Activated naive CD8-positive, alpha-beta T cell (primary cell): ENCODE results near the gene CCDC73.

Source experiments
- H3K27ac Mint-ChIP-seq: one replicate; pipeline ENCODE4 v1.8.0; 2021; ENCODE audit warnings: mixed read lengths
- H3K27me3 Mint-ChIP-seq: one replicate; pipeline ENCODE4 v1.8.0; 2021; ENCODE audit warnings: mixed read lengths
- H3K36me3 Mint-ChIP-seq: one replicate; pipeline ENCODE4 v1.8.0; 2021; ENCODE audit warnings: mixed read lengths
- H3K4me1 Mint-ChIP-seq: one replicate; pipeline ENCODE4 v1.8.0; 2021; ENCODE audit warnings: low read depth, mixed read lengths
- H3K4me3 Mint-ChIP-seq: one replicate; pipeline ENCODE4 v1.8.0; 2021; ENCODE audit warnings: mild to moderate bottlenecking, mixed read lengths
- H3K9me3 Mint-ChIP-seq: one replicate; pipeline ENCODE4 v1.8.0; 2021; ENCODE audit warnings: low read depth, mixed read lengths

The CCDC73 gene

GRCh38 chr11:32705309-32706033, 89.0 kb downstream of the CCDC73 start:
- H3K27ac Mint-ChIP-seq = no peak overlapping the region
- H3K9me3 Mint-ChIP-seq = no peaks in the 10 kb centered on the region

GRCh38 chr11:32704775-32705174, 89.7 kb downstream of the CCDC73 start:
- no peaks in the 10 kb centered on the region for H3K9me3 Mint-ChIP-seq
- peaks cover 11% of the 10 kb centered on the region for H3K4me1 Mint-ChIP-seq
- H3K27me3 Mint-ChIP-seq = peaks cover 10% of the 10 kb centered on the region
- no peaks in the 10 kb centered on the region for H3K36me3 Mint-ChIP-seq
- H3K27ac Mint-ChIP-seq = no peak overlapping the region
- no peak overlapping the region for H3K4me3 Mint-ChIP-seq

More at GRCh38 chr11:32705309-32706033, 89.0 kb downstream of the CCDC73 start:
- peaks cover 10% of the 10 kb centered on the region for H3K27me3 Mint-ChIP-seq
- no peak overlapping the region for H3K4me3 Mint-ChIP-seq
- peaks cover 11% of the 10 kb centered on the region for H3K4me1 Mint-ChIP-seq
- H3K36me3 Mint-ChIP-seq = no peaks in the 10 kb centered on the region

DNA sequence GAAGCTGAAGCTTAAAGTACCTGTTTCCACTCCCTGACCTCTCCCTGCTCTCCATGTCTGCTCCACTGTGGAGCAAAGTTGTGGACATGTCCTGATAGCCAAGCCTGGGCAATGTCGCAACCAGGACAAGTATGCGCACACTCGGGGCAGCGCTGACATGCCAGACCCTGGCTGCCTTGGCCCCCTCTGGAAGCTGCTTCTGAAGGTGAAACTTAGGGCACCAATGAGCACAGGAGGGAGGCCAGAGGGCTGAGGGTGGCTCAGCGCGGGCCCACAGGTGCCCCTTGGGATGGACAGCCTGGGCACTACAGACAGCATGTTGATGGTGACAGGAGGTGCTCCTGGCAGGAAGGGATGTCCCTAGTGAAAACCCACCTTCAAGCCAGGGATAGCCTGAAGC, 90.2 kb downstream of the CCDC73 start:
- H3K36me3 Mint-ChIP-seq = no peaks in the 10 kb centered on the region
- H3K9me3 Mint-ChIP-seq = no peaks in the 10 kb centered on the region
- peaks cover 11% of the 10 kb centered on the region for H3K4me1 Mint-ChIP-seq
- H3K4me3 Mint-ChIP-seq = no peak overlapping the region
- peaks cover 10% of the 10 kb centered on the region for H3K27me3 Mint-ChIP-seq
- no peak overlapping the region for H3K27ac Mint-ChIP-seq

GRCh38 chr11:32701616-32702015, 92.8 kb downstream of the CCDC73 start:
- Mint-ChIP-seq H3K27ac (no peak overlapping the region), H3K4me3 (no peak overlapping the region), H3K27me3 (peaks cover 7% of the 10 kb centered on the region), H3K4me1 (peaks cover 2% of the 10 kb centered on the region), H3K36me3 (no peaks in the 10 kb centered on the region), H3K9me3 (no peaks in the 10 kb centered on the region)

DNA sequence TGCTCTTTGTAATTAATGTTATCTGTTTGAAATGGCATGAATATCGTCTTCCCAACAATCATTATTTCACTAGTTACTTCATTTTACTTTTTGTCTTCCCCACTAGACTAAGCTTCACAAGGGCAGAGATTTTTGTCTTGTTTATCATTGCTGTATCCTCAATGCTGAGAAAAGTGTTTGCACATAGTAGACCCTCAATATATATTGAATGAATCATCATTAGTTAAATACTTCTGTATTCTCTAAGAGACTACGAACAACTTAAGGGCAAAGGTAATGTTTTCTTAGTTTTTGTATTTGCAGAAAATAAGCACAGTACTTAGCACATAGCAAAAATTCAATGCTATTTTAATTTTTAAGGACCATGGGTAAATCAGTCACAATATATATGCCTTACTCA, 95.9 kb downstream of the CCDC73 start:
- H3K9me3 Mint-ChIP-seq = no peaks in the 10 kb centered on the region
- H3K27me3 Mint-ChIP-seq = peaks cover 6% of the 10 kb centered on the region
- H3K4me3 Mint-ChIP-seq = no peak overlapping the region
- H3K27ac Mint-ChIP-seq = no peak overlapping the region
- H3K36me3 Mint-ChIP-seq = no peaks in the 10 kb centered on the region
- peaks cover 2% of the 10 kb centered on the region for H3K4me1 Mint-ChIP-seq

- Mint-ChIP-seq H3K9me3 (no peaks in the 10 kb centered on the region), H3K27me3 (peaks cover 10% of the 10 kb centered on the region), H3K36me3 (no peaks in the 10 kb centered on the region), H3K4me3 (no peak overlapping the region), H3K27ac (no peak overlapping the region), H3K4me1 (no peaks in the 10 kb centered on the region)
Observed at GRCh38 chr11:32671051-32671450, 123.4 kb downstream of the CCDC73 start.

- peaks cover 3% of the 10 kb centered on the region for H3K27me3 Mint-ChIP-seq
- no peaks in the 10 kb centered on the region for H3K9me3 Mint-ChIP-seq
- H3K27ac Mint-ChIP-seq = no peak overlapping the region
- peaks cover 20% of the 10 kb centered on the region for H3K4me1 Mint-ChIP-seq
- H3K36me3 Mint-ChIP-seq = no peaks in the 10 kb centered on the region
- H3K4me3 Mint-ChIP-seq = no peak overlapping the region
Observed at GRCh38 chr11:32659672-32660071, 134.8 kb downstream of the CCDC73 start.

DNA sequence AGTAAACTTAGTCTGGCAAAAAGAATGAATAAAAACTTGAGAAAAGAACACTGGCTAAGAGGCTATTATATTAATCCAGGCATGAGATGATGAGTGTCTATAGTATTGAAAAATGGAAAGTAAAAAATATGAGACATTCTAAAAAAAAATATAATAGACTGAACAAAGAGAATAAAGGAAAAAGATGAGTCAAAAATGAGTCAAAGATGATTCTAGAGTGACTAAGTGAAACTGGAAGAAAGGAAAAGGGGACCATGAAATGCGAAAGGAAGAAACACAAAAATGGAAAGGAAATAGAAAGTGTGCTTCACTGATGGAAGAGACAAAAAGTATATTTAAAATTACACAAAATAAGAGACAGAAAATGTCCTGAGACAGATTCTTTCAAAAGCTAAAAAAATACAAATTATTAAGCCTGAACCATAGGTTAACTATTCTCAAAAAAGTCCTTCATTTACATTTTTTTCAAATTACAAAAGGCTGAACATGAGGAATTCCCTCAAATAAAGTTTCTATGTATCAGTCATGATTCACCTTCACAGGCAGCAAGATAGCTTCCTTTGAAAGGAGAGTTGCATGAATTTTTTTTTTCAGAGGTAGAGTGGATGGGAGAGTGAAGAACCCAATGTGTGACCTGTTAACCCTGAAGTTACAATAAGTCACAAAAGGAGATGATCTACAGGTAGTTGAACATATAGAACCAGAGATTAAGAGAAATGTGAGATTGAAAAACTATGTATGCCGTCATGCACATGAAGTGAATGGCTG, 135.6 kb downstream of the CCDC73 start:
- H3K4me3 Mint-ChIP-seq = peak overlapping the region; percentile 65
- H3K27me3 Mint-ChIP-seq = peaks cover 3% of the 10 kb centered on the region
- peaks cover 20% of the 10 kb centered on the region for H3K4me1 Mint-ChIP-seq
- no peaks in the 10 kb centered on the region for H3K36me3 Mint-ChIP-seq
- peak overlapping the region; percentile 85 for H3K27ac Mint-ChIP-seq
- no peaks in the 10 kb centered on the region for H3K9me3 Mint-ChIP-seq

DNA sequence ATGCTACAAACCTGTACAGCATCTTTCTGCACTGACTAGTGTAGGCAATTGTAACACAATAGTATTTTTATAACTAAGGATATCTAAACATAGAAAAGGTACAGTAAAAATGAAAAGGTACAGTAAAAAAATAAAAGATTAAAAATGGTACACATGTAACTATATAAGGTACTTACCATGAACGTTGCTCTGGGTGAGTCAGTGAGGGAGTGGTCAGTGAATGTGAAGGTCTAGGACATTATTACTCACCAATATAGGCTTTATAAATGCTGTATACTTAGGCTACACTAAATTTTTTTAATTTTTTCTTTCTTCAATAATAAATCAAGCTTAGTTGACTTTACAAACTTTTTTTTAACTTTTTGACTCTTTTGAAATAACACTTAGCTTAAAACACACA, 150.9 kb downstream of the CCDC73 start:
- H3K27ac Mint-ChIP-seq = no peak overlapping the region

DNA sequence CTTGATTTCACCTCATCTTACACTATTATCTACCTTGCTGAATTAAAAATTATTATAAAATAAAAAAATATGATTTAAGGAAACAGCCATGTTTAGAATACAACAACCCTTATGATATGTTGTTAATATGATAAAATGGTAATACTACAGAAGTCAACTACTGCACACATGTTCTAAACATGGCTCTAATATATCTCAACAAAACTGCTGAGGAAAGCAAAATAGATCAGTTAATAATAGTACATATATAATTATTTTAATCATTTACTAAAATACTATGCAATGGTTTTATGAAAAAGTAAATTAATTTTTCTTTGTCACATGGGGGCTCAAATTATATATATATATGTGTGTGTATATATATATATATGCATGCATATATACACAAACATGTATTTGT, 153.1 kb downstream of the CCDC73 start:
- H3K27me3 Mint-ChIP-seq = peaks cover 12% of the 10 kb centered on the region

More for the DNA sequence above, 150.9 kb downstream of the CCDC73 start:
- H3K9me3 Mint-ChIP-seq = no peaks in the 10 kb centered on the region
- H3K36me3 Mint-ChIP-seq = no peaks in the 10 kb centered on the region
- H3K4me3 Mint-ChIP-seq = no peak overlapping the region
- no peaks in the 10 kb centered on the region for H3K4me1 Mint-ChIP-seq
- peaks cover 2% of the 10 kb centered on the region for H3K27me3 Mint-ChIP-seq

GRCh38 chr11:32635819-32636218, 158.6 kb downstream of the CCDC73 start:
- no peaks in the 10 kb centered on the region for H3K36me3 Mint-ChIP-seq
- H3K27ac Mint-ChIP-seq = no peak overlapping the region
- H3K4me1 Mint-ChIP-seq = no peaks in the 10 kb centered on the region
- no peaks in the 10 kb centered on the region for H3K9me3 Mint-ChIP-seq
- no peak overlapping the region for H3K4me3 Mint-ChIP-seq
- H3K27me3 Mint-ChIP-seq = peaks cover 20% of the 10 kb centered on the region

More for the DNA sequence above, 153.1 kb downstream of the CCDC73 start:
- Mint-ChIP-seq H3K27ac (no peak overlapping the region), H3K4me1 (no peaks in the 10 kb centered on the region), H3K36me3 (no peaks in the 10 kb centered on the region), H3K4me3 (no peak overlapping the region), H3K9me3 (no peaks in the 10 kb centered on the region)

GRCh38 chr11:32630844-32631243, 163.6 kb downstream of the CCDC73 start:
- Mint-ChIP-seq H3K4me3 (no peak overlapping the region), H3K4me1 (no peaks in the 10 kb centered on the region), H3K27ac (no peak overlapping the region), H3K27me3 (peaks cover 13% of the 10 kb centered on the region), H3K36me3 (no peaks in the 10 kb centered on the region), H3K9me3 (no peaks in the 10 kb centered on the region)

- Mint-ChIP-seq H3K9me3 (peaks cover 5% of the 10 kb centered on the region), H3K4me3 (no peak overlapping the region), H3K36me3 (peaks cover 7% of the 10 kb centered on the region), H3K27ac (no peak overlapping the region), H3K27me3 (peaks cover 11% of the 10 kb centered on the region), H3K4me1 (no peaks in the 10 kb centered on the region)
Observed at GRCh38 chr11:32616903-32617302, 177.6 kb downstream of the CCDC73 start.

DNA sequence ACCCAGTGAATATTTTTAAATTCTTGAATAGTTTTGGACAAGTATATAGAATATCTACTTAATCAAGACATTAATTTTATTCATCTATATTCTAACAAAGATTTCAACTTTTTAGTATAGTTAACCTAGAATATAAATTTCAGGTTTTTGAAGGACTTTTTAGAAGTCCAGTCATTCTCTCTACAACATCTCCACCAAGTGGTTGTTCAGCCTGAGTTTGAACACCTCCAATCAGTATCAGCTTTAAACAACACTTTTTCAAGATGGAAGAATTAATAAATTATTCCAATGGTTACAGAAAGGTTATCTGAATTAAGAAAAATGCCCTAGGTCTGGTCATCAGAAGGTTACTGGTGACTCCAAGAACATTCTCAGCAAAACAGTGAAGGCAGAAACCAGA, 179.0 kb downstream of the CCDC73 start:
- Mint-ChIP-seq H3K27me3 (peaks cover 6% of the 10 kb centered on the region), H3K9me3 (no peaks in the 10 kb centered on the region), H3K4me3 (no peak overlapping the region), H3K4me1 (no peaks in the 10 kb centered on the region), H3K36me3 (peaks cover 7% of the 10 kb centered on the region), H3K27ac (no peak overlapping the region)

DNA sequence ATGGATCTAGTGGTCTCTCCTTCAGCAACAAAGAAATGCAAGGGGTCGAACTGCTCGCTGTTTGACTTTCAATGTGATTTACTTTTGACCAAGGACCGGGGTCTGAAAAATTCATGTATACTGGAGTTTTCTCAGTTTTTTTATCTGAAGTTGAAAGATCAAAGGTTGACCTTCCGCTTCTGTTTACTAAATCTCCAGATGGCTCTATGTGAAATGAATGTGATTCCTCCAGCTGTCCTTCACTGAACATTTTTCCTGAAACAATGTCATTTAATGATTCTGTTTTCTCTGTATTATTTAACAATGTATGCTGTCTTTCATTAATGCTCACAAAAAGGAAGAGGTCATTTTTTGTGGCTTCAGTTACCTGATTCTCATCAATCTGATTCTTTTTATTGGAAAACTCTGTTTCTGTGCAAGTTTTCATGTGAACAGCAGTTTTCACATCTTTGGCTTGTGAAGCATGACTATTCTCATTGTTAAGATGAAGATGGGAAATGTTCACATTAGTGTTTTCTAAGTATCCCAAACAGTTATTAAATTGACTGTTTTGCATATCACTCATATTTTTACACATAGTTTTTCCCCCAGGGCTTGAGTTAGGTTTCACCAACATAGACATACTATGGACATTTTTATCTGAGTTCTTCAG, 180.8 kb downstream of the CCDC73 start:
- Mint-ChIP-seq H3K36me3 (peaks cover 8% of the 10 kb centered on the region), H3K9me3 (peaks cover 6% of the 10 kb centered on the region), H3K4me1 (no peaks in the 10 kb centered on the region), H3K4me3 (no peak overlapping the region), H3K27me3 (no peaks in the 10 kb centered on the region), H3K27ac (no peak overlapping the region)
